GM18907 (cell line): Measurements from ENCODE around the gene TANGO6.
"Not testable (repeated sequence)": the region's sequence is repeated elsewhere in the genome, so short reads cannot be mapped to it uniquely, and the experiment has no call there.

Experiments used
- ATAC-seq: cut with Tn5 transposase; IDR thresholded peaks from one replicate; pipeline ENCODE4 v1.9.1; 2021; ENCODE audit warnings: mild to moderate bottlenecking, moderate library complexity; ENCODE audit not compliant: unreplicated experiment

Gene TANGO6

DNA sequence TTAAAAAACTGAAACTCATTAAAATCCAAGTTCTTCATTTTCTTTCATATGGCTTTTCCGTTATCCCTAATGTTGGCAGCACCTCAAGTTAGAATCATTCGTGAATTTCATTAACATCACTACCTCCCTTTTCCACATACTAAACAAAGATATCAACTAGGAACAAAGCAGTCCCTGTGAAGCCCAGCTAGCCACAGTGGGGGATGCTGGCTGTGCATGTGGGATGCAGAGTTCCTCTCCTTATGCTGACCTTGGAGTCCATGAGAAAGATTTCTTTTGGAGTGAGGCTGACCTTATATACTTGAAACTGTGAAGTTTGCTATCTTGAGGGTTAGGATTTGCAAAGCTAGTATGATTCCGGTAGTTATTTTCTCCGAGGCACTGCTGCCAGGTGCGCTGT lies 117.6 kb downstream of the TANGO6 start:
- ATAC-seq = no peak

GRCh38 chr16:68961778-68962402 lies 118.6 kb downstream of the TANGO6 start:
- no peak for ATAC-seq

GRCh38 chr16:68969338-68969737 lies 126.0 kb downstream of the TANGO6 start:
- ATAC-seq = no peak

GRCh38 chr16:68972013-68972412 lies 128.7 kb downstream of the TANGO6 start:
- ATAC-seq = no peak

DNA sequence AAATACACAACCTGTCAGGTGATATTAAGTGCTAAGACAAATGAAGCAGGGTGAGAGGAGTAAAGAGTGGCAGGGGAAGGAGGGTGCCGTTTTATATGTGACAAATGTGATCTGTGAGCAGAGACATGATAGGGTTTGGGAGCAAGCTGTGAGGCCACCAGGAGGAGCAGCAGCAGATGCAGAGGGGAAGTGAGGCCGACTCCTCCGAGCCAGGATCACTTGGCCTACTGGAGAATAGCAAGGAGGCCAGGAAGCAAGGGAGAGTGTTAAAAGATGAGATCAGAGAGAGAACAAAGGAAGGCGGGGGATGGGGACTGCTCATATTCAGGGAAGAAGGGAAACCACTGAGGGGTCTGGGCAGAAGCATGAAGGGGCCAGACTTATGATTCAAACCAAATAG lies 129.4 kb downstream of the TANGO6 start:
- ATAC-seq = no peak

GRCh38 chr16:68973611-68974120 lies 130.3 kb downstream of the TANGO6 start:
- ATAC-seq = no peak

DNA sequence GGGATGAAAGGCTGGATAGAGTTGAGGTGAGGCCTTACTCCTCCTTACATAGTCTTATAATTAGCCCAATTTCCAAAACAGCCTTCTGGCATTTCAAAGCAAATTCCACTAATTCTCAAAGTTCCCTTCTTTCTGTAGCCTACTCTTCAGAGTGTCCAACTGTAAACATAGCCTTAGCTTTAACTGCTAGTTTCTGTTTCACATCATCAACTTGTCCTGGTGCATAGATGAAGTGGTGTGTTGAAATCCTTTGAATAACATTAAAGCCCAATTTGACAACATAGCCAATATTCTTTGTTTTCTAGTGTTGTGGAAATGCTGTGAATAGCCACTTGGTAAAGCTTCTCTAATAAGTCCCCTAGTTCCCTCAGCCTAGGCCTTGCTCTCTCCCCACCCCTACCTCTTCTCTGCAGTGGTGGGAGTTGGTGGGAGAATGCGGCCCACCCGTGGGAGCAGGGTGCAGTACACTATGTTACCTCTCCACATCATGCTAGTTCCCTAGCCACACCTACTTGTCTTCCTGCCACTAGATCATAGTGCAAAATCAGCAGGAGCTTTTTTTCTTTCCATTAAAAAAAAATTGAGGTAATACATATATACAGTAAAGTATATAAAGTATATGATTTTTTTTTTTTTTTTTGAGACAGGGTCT lies 135.1 kb downstream of the TANGO6 start:
- ATAC-seq = no peak

DNA sequence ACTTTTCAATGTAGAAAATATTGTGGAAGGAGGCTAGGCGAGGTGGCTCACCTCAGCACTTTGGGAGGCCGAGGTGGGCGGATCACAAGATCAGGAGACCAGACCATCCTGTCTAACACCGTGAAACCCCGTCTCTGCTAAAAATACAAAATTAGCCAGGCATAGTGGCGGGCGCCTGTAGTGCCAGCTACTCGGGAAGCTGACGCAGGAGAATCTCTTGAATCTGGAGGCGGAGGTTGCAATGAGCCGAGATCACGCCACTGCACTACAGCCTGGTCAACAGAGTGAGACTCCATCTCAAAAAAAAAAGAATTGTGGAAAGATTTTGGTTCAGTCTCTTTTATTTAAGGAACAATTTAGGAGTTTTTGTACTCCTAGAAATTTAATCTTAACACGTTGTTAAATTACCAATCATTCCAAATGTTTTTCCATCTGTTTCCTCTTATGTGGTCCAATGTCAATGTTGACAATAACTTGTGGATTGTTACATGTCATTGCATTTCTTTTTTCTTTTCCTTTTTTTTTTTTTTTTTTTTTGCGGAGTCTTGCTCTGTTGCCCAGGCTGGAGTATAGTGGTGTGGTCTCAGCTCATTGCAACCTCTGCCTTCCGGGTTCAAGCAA lies 137.5 kb downstream of the TANGO6 start:
- ATAC-seq = no peak

- no peak for ATAC-seq
Measured at GRCh38 chr16:68981971-68982370, 138.6 kb downstream of the TANGO6 start.

DNA sequence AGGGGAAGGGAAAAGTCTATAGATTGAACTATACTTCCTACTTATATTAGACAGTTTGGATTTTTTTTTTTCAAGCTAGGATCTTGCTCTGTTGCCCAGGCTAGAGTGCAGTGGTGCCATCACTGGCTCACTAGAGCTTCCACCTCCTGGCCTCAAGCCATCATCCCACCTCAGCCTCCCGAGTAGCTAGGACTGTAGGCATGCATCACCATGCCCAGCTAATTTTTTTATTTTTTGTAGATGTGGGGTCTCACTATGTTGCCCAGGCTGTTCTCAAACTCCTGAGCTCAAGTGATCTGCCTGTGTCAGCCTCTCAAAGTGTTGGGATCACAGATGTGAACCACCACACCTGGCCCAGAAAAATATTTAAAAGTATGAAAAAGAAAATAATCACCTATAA lies 141.1 kb downstream of the TANGO6 start:
- ATAC-seq = no peak

GRCh38 chr16:68985268-68985667 lies 141.9 kb downstream of the TANGO6 start:
- no peak for ATAC-seq

DNA sequence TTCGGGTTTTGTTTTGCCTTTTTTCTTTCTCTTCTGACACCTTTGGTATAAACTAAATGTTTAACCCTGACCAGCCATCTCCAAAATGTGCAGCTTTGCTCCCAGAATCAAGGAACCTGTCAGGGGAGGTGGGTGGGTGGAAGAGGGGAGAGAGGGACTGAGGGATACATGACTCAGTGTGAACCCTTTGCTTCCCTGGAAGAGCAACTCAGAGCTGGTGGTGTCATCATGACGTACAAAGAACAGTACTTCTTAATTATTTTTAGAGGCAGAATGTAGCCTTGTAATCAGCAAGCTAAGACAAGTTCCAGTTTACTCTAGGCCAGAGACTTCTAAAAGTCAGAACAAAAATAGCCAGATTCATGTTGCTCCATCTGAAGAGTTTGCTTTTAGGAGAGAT lies 142.5 kb downstream of the TANGO6 start:
- ATAC-seq = no peak

DNA sequence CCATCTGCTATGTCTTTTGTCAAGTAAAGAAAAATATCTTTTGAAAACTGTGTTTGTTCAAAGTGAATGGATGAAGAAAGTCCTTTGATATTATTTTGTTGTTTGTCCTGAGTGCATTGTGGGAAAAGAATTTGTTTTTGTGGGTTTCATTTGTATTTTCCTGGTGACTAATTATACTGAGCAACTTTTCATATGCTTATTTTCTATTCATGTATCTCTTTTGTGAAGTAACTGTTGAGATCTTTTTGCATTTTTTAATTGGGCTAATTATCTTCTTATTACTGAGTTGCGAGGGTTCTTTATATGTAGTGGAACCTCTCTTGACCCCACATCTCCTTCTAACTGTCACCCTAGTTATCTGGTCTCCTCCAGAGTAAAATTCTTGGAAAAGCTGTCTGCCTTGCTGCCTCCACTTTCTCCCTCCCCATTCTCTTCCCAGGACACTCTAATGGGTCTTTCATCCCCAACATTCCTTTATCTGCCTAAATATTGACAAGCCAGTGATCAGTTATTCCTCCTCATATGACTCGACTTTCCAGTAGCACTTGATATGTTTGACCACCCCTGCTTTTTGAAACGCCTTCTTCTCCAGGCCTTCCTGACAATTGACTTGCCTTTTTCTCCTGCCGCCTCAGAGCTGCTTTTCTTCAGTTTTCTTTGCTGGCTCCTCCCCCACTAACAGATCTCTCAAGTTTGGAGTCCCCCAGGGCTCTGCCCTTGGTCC lies 144.6 kb downstream of the TANGO6 start:
- no peak for ATAC-seq

- not testable (repeated sequence) for ATAC-seq
Measured at GRCh38 chr16:68990172-68990845, 147.0 kb downstream of the TANGO6 start.

- ATAC-seq = no peak
Measured at GRCh38 chr16:68991075-68991474, 147.7 kb downstream of the TANGO6 start.

- ATAC-seq = no peak
Measured at GRCh38 chr16:68992521-68992920, 149.2 kb downstream of the TANGO6 start.

DNA sequence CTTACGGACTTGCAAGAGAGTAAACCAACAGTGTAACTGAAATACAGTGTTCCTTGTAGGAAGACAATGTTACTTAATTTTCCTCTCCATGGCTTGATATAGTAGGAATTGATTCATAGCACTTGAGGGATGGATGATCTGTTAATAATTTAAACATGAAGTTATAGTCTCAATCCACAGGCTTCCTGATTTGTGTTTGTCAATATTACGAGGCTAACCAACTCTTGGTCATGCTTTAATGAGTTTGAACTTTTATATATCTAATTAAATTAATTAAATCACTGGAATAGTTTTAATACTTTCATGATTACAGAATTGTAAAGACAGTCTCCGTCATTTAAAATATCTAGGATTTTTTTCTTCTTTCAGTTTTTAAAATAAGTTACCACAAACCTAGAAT lies 150.1 kb downstream of the TANGO6 start:
- no peak for ATAC-seq

DNA sequence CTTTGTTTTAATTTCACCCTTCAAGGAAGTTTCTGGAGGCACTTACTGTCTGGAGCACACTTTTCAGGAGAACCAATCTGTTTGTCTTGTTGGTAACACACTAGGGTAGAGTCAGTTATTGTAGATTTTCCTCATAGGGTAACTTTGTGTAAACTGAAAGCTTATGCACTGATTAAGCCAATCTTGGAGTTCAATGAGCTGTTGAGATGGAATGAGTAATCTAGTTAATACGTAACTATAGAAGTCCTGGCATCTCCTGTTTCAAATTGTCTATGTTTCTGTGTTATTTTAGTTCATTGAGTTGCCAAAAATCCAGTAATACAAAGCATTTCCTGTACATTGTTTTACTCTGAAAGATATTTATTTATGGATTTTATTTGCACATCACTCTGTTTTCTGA lies 150.6 kb downstream of the TANGO6 start:
- no peak for ATAC-seq

DNA sequence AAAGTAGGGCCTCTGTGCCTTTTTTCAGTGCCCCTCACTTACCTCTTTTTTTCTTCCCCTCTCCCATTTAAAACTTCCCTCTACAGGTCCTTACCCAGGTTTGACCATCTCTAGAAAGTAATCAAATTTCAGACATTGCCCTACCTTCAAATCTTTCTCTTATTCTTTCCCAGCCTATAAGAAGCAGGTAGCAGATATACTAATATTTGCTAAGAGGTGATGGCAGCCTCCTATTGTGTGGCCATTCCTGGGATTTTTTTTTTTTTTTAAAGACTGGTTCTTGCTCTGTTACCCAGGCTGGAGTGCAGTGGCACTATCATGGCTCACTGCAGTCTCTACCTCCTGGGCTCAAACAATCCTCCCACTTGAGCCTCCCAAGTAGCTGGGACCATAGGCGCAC lies 151.0 kb downstream of the TANGO6 start:
- ATAC-seq = no peak

DNA sequence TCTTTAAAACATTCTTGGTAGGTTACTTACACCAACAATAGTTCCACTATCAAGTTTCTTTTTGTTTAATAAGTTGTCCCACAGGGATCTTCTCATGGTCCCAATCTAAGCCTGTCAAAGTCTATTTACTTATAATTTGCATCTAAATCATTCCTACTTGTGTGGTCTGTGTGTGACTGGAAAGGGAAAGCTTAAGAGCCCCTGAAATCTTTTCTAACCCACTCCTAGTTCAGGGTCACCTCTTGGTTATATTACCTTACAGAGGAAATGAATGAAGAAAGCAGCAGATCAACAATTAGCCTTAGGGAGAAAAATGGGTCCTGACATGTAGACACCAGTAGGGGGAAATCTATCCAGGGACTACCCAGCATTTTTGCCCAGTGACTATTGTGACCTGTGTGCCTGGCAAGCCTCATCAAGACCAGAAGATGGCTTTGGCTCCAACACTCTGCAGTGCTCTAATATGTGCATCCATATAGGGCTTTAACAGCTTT lies 151.7 kb downstream of the TANGO6 start:
- ATAC-seq = no peak

- no peak for ATAC-seq
Measured at GRCh38 chr16:68997564-68997963, 154.2 kb downstream of the TANGO6 start.
